Skin epidermis (tissue), 12 donors: ENCODE measurements around the gene HSF5.

Source experiments
- H3K27ac ChIP-seq, 21 experiments: fragments of 200-600 bp; sonication (generic) in 11 of 21; one replicate each; pipeline ENCODE4 v1.5.0; 2020; ENCODE audit warnings: mild to moderate bottlenecking in 3 of 21, inconsistent platforms in 2 of 21, moderate library complexity in 2 of 21
- H3K4me3 ChIP-seq, 7 experiments: fragments of 200-600 bp; sonication (generic) in 2 of 7; one replicate each; pipeline ENCODE4 v1.5.0; 2020; ENCODE audit warnings: inconsistent platforms in 2 of 7, mild to moderate bottlenecking in 2 of 7, moderate library complexity in 1 of 7

Gene HSF5

DNA sequence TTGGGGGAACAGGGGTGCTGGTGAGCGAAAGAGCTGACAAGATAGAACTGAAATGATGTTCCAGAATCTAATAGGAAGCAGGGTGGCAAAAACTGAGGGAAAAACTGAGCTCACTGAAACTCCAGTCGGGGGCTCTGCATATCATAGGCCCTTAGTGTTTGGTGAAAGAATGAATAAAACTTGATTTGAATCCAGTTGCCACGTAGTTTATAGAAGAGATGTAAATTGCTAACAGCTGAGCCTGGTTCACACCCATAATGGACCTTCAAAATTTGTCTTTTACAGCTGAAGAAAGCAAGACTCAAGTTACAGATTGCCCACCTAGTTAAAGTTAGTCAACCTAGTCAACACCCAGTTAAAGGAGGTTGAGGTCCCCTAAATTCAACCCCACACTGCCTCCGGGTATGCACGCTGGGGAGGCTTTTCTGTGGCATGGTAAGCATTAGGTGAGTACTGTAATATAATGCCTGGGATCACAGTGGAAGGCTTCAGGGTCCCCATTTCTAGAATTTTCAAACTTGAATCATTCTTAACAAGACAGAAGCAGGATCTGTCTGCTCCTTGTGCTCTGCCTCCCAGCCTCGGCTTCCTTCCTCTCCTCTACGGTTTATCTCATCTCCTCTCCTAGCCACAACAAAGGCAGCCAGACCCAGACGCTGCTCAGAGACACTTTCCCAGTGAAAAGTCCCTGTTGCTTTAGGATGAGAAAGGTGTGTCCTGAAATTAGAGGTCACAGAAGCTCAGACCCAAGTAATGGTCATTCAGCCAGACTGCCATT is 109.3 kb downstream of the HSF5 start:
- Histone ChIP-seq H3K27ac (peak overlapping the region in 1 of 21 experiments; percentile 1), H3K4me3 (no peak overlapping the region)

DNA sequence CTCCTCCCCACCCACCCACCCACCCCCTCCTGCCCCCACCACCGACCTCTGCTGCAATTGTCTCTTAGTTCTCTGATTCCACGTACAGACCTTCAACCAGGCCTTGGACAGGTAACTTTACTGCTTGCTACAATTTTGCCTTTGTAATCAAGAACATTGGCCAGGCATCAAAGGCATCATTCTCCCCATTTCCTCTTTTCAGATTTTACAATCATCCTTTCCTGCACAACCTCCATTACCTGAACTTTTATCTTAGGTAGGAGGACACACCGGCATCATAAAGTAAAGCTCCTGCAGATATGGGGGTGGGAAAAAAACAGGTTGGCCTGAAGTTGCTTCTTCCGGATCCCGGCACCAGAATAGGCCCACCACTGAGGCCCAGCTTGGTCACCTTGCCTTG is 110.5 kb downstream of the HSF5 start:
- no peak overlapping the region for H3K4me3 ChIP-seq
- H3K27ac ChIP-seq, result peak overlapping the region in 6 of 21 experiments; percentile 4 to 57 (median 40)

DNA sequence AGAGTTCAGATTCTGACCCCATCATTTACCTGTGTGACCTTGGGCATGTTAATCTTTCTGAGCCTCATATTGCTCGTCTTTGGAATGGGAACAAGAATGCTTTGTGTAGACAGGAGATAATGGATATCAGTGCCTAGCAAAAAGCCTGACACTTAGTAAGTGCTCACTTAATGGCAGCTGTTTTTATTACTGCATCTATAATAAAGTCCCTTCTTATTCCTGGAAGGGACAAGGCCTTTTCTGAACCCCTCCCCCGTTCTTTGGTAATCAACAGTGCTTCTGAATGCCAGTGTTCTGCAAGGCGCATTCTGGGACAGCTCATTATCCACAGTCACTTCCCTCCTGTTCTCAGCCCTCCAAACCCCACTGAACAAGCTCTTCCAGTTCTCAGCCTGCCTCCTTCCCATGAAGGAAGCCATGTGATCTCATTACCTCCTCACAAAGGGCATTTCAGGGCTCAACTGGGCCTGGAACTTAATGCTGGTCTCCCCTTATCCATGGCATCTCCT is 111.1 kb downstream of the HSF5 start:
- Histone ChIP-seq H3K27ac (peak overlapping the region in 9 of 21 experiments; percentile 0 to 57 (median 18)), H3K4me3 (no peak overlapping the region)

DNA sequence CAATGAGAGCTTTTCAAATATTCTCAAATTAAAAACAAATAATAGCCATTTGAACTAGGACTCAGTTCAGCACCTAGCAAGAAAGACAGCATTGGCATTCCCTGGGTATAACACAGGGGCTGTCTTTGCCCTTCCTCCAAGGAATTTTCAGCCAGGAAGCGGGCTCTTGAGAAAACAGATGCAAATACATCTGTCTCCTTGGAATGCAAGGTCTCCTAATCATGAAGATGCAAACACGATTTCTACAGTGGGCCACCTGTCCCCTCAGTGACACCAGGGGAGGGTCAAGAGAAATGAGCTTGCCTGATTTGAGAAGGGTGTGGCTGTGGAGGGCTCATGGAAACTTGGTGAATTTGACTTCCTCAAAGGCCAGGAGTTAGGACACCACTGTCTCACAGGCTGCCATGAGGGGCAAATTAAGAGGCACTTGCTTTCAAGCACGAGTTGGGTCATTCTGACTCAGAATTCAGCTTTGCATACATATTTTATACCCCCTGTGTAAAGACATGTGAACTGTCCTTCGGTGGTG is 111.7 kb downstream of the HSF5 start:
- peak overlapping the region in 6 of 21 experiments; percentile 0 to 57 (median 11) for H3K27ac ChIP-seq
- no peak overlapping the region for H3K4me3 ChIP-seq

DNA sequence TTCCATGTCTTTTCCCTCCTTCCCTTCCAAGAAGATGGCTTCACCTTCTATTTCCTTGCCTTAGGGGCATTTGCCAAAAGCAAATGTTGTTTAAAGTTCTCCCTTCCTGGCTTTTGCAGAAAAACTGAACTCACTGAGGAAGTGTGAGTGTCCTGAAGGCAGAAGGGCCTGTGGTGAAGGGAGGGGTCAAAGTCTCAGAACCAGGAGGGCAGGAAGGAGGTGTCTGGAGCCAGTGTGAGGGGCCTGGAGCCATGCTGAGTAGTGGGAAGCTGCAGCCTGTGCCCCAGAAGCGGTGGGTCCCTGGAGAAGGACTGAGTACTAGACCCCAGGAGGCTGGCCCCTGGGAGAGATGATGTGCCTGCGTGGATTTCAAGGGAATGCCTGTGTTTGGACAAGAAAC is 112.4 kb downstream of the HSF5 start:
- no peak overlapping the region for H3K27ac ChIP-seq
- no peak overlapping the region for H3K4me3 ChIP-seq

DNA sequence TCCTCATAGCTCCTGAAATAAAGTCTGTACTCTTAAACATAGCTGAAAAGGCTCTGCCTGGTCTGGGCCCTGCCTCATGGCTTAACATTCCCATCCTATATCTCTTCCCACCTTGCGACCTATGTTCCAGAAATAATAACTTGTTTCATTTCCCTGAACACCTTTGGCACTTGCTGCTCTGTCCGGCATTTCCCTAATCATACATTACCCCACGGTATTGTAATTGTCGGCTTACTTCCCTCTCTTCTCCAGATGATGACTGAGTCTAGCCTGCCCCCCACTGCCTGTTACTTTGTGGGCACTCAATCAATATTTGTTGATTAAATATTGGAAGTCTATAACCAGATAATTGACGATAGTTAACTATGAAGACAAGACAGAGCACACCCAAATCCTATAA is 113.0 kb downstream of the HSF5 start:
- no peak overlapping the region for H3K4me3 ChIP-seq
- H3K27ac ChIP-seq, result no peak overlapping the region

DNA sequence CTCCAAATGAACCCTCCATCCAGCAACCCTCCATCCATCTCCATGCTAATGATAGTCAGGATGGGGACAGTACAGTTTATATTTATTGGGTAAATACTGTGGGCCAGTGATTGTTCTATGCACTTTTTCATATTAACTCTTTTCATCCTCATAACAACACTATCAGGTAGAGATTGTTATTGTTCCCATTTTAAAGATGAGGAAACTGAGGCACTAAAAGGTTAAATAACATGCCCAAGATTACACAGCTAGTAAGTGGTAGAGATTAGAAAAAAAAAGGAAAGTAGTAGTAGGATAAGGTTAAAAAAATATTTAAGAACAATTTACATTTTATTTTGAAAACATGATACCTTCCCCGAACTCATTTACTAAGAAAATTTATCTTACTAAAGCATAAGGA is 114.3 kb downstream of the HSF5 start:
- Histone ChIP-seq H3K4me3 (no peak overlapping the region), H3K27ac (no peak overlapping the region)

DNA sequence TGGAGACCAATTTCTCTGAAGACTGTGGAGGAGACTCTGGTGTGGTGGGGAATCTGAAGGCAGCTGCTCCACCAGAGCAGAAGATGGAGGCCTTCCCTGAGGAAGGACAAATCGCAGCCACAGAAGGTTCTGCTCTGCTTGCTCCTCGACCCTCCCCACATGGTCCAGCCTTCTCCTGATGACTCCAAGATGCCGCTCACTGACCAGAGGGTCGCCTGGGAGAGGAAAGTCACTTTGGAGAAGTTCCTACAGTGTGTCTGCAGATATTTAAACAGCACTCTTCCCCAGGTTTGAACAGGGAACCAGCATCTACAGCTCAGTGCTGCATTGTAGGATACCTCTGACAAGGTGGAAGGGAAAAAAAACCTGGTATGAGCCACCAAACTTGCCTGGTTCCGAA is 115.2 kb downstream of the HSF5 start:
- Histone ChIP-seq H3K27ac (no peak overlapping the region), H3K4me3 (no peak overlapping the region)

DNA sequence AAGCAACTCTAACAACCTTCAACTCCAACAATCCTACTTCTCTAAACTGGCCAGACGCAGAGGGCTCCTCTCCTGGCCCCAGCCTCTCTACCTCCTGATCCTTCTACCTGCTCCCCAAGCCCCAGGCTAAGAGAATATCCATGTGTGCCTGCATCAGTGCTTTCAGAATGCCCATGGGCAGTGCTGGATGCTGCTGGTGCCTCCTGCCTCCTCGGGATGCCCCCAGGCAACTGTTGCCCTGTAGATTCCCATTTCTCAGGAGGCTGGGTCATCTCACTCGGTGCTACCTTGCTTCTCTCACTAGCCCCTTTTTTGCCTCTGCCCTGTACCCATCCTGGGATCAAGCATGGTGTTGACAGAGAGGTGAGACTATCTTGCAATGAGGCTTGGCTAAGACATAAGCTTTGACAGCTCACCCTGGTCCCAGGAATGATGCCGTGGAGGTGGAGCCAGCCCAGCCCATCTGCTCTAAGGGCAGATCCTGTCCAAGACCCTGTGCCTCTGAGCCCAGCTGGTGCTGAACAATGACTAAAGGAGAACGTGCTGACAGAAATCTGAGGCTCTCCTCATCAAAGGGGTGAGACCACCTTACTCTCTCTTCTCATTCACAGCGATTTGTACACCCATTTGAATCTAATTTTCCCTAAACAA is 116.8 kb downstream of the HSF5 start:
- Histone ChIP-seq H3K4me3 (no peak overlapping the region), H3K27ac (no peak overlapping the region)

DNA sequence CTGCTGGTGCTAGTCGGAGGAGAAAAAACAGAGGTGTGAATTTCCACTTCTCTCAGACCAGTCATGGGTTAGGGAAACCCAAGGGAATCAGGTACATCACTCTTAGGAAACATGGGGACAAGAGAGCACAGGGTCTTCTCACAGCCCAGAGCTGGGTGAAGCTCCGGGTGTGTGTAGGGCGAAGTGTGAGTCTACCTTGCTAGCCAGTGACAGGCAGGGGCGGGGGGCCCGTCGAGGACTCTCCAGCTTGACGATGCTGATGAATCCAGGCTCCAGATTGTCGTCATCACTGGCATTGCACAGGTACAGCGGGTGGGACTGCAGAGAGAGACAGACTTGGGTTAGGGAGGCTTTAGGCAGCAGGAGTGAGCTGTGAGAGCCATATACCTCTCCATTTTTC is 117.5 kb downstream of the HSF5 start:
- Histone ChIP-seq H3K27ac (no peak overlapping the region), H3K4me3 (no peak overlapping the region)

DNA sequence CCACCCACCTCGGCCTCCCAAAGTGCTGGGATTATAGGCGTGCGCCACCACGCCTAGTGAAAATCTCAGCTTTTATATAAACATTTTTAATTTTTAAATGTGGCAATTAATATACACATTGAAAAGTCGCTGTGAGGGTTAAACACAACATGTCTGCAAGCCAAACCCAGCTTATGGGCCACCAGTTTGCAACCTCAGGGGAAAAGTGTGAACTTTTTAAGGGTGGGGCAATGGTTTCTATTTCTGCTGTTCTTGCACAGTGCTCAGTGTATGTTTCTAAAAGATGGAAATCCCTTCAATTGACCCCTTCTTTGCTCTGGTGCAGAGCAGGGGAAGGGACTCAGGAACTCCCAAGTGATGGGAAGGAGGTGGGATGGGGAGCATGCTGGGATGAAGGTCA is 117.9 kb downstream of the HSF5 start:
- H3K27ac ChIP-seq, result no peak overlapping the region

More for the DNA sequence above, 117.9 kb downstream of the HSF5 start:
- H3K4me3 ChIP-seq, result no peak overlapping the region
